GM12873 (cell line): ENCODE results near the gene LAMB3.

Experiments
- TF ChIP-seq, protein P1 (sequence below): IDR thresholded peaks from 2 replicates; pipeline ENCODE4 v1.5.1; 2012; ENCODE audit warnings: low read depth, mild to moderate bottlenecking, moderate library complexity, low read length, control low read depth; ENCODE audit not compliant: insufficient read depth; ENCODE audit errors: missing control alignments

LAMB3 gene

DNA sequence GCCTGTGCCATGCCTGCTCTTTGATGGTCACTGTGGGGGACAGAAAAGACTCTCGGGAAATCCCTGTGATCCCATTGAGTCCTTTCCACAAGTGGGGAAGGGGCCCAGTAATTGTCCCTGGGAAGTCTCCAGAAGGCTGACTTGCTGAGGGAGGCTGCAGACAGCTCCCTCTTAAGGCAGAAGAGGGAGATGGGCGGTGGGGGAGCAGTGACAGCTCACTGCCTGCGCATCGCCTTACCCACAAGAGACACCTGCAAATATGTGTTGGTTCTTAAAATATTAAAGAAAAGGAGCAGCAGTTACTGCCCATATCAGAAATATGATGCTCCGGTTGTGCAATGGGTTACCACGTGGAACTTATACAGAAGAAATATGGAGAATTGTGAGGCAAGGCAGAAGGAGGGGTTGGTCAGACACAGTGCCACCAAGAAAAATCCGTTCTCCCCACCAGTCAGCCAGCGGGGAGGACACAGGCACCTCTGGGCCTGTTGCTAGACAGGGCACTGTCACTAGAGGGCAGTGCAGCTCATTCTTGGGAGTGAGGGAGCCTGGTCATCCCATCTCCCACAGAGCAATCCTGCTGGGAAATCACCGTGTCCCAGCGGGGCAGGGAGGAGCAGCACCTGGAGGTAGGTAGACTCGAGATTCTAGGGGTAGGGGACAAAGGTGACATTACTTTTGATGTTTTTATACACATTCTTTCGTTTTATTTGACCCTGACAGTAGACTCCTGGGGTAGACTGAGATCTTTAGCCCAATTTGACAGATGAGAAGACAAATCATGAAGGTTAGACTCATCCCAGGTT lies 75.6 kb downstream of the LAMB3 start:
- TF ChIP-seq, protein P1, sequence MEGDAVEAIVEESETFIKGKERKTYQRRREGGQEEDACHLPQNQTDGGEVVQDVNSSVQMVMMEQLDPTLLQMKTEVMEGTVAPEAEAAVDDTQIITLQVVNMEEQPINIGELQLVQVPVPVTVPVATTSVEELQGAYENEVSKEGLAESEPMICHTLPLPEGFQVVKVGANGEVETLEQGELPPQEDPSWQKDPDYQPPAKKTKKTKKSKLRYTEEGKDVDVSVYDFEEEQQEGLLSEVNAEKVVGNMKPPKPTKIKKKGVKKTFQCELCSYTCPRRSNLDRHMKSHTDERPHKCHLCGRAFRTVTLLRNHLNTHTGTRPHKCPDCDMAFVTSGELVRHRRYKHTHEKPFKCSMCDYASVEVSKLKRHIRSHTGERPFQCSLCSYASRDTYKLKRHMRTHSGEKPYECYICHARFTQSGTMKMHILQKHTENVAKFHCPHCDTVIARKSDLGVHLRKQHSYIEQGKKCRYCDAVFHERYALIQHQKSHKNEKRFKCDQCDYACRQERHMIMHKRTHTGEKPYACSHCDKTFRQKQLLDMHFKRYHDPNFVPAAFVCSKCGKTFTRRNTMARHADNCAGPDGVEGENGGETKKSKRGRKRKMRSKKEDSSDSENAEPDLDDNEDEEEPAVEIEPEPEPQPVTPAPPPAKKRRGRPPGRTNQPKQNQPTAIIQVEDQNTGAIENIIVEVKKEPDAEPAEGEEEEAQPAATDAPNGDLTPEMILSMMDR = peak; percentile 97

DNA sequence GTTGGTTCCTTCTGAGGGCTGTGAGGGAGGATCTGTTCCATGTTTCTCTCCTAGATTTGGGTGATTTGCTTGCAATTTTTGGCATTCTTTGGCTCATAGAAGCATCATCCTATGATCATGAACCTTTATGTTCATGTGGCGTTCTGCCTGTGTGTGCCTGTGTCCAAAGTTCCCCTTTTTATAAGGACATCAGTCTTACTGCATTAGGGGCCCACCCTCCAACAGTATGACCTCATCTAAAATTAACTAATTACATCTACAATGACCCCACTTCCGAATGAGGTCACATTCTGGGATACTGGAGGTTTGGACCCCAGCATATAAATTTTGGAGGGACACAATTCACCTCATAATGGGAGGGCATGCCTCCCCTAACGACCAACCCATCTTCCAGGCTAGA lies 81.5 kb downstream of the LAMB3 start:
- TF ChIP-seq, protein P1 = no peak

DNA sequence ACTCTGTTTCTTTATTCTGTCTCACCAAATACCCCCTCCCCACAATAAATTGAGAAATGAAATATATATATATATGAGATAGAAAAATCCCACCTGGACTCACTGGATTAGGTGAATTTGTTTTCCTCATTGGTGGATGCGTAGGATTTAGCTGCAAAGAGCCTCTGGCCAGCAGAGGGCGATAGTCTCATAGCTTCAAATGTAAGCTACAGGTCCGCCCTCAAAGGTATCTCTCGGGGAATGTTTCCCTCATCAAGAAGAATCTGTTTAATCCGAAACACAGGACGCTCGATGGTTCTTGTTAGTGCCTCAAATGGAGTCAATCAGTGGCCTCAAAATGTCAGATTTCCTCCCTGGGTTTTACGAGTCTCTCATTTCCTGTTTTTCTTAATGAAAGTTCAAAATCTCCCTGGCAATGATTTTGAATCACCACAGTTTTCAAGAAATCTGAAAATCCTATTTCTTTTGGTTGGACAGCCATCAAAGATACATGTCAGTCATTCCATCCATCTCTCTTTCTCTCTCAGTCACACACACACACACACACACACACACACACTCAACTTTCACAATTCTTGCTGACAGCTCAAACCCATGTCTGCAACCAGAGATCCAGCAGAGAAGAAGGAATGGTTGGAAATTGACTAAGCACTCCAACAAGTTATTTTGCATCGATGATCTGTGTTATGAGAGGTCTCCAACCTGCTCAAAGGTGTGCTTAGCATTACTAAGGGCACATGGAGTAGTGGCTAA lies 82.6 kb downstream of the LAMB3 start:
- TF ChIP-seq, protein P1 = peak; percentile 82

DNA sequence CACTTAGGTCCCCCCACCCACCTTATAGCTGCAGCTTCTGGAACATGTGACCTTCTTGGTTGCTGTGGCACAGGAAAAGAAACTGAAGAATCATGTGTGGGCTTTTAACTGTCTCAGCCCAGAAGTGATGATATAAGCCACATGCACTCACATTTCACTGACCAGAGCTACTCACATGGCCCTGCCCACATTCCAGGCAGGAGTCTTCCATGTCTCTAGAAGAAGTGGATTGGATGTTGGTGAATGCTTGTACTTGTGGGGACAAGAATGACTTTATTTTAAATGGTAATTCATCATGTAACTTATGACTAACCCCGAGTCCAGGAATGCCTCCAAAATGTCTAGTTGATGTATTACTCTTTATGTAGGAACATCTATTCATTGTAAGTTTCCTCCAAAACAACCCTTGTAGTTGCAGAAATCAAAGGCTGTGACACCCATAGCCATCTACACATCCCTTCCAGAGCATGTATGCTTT lies 84.5 kb downstream of the LAMB3 start:
- TF ChIP-seq, protein P1 = no peak

DNA sequence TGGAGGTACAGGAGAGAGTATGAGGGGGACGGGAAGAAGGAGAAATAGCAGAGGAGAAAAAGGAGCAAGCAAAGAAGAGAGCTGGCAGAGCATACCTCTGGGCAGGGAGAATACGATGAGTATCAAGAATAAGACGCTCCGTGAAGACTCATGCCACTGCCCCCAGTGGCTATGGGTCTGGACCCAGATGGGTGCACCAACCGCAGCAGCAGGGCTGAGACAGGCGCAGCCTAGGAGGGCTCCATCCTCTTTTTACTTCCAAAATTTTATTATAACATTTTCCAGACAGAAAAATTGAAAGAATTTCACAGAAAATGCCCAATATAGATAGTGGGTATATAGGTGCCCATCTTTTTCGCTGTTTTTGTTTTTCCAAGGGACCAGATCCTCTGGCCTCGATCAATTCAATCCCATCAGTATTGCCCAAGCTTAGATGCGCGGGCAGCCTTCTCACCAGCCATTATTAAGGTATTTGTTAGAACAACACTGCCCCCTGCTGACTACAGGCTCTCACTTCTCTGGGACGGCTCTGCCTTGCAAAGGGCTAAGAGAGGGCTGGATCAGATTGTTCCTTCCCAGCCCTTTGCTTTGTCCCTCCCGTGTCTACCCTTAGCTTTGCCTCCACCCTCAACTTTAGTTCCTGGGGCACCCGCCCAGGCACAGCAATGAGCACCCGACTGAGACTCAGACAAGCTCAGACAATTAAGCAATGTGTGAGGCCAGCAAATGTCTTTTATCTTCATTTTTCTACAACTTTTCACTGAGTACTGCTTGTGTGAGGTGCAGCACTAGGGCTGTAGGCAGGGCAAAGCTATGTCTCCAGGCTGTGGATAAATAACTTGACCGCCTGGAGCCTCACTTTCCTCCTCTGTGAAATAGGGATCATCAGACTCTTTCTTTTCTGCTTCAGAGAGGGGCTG lies 86.2 kb downstream of the LAMB3 start:
- TF ChIP-seq, protein P1 = peak; percentile 86
